GM18861 (cell line): ENCODE data around the gene TLR7.

Experiments used
- ATAC-seq: cut with Tn5 transposase; IDR thresholded peaks from one replicate; pipeline ENCODE4 v1.9.1; 2021; ENCODE audit not compliant: unreplicated experiment

Gene TLR7

GRCh38 chrX:12890467-12890866, 23.6 kb downstream of the TLR7 start:
- peak; percentile 76 for ATAC-seq

GRCh38 chrX:12891171-12891570, 24.3 kb downstream of the TLR7 start:
- ATAC-seq = no peak

GRCh38 chrX:12891915-12892506, 25.1 kb downstream of the TLR7 start:
- ATAC-seq = no peak

GRCh38 chrX:12892716-12893115, 25.8 kb downstream of the TLR7 start:
- ATAC-seq = no peak

GRCh38 chrX:12894074-12895030, 27.5 kb downstream of the TLR7 start:
- ATAC-seq = peak; percentile 40

- no peak for ATAC-seq
Observed at GRCh38 chrX:12895866-12896265, 29.0 kb downstream of the TLR7 start.

- ATAC-seq = no peak
Observed at GRCh38 chrX:12896935-12897334, 30.1 kb downstream of the TLR7 start.

- ATAC-seq = no peak
Observed at GRCh38 chrX:12898073-12898472, 31.2 kb downstream of the TLR7 start.

- no peak for ATAC-seq
Observed at GRCh38 chrX:12899506-12899905, 32.6 kb downstream of the TLR7 start.

- ATAC-seq = peak; percentile 76
Observed at GRCh38 chrX:12901486-12901885, 34.6 kb downstream of the TLR7 start.

- ATAC-seq = no peak
Observed at GRCh38 chrX:12903646-12904045, 36.8 kb downstream of the TLR7 start.

- no peak for ATAC-seq
Observed at GRCh38 chrX:12906046-12906761, 39.3 kb downstream of the TLR7 start, which contains the start of gene TLR8. Gene TLR8 (plus strand): TSS chrX:12906620. CDS start chrX:12906707, 87 bp downstream.

GRCh38 chrX:12910423-12911121, 43.7 kb downstream of the TLR7 start:
- no peak for ATAC-seq

- ATAC-seq = no peak
Observed at GRCh38 chrX:12911122-12911470, 44.2 kb downstream of the TLR7 start.

- ATAC-seq = no peak
Observed at GRCh38 chrX:12912791-12913482, 46.1 kb downstream of the TLR7 start.

GRCh38 chrX:12917753-12918152, 50.9 kb downstream of the TLR7 start:
- no peak for ATAC-seq

GRCh38 chrX:12919051-12919450, 52.2 kb downstream of the TLR7 start:
- no peak for ATAC-seq

GRCh38 chrX:12919620-12920019, 52.7 kb downstream of the TLR7 start:
- ATAC-seq = no peak

- ATAC-seq = no peak
Observed at GRCh38 chrX:12920990-12921389, 54.1 kb downstream of the TLR7 start.

- ATAC-seq = no peak
Observed at GRCh38 chrX:12921886-12922598, 55.2 kb downstream of the TLR7 start.
